ENCODE data around the gene SIGLEC9. TPM values are rescaled to one million over a fixed set of nuclear protein-coding genes. Genes with fewer than 3 reads are reported as not detected.

The SIGLEC9 gene
- total RNA-seq, 2 experiments from 2014 or later: 0.36 to 0.59 TPM

GRCh38 chr19:51103926-51104341, 20.8 kb upstream of the SIGLEC9 start:
- Mint-ChIP-seq H3K4me1 (ENCODE audit: low read depth) (peaks cover 59% of the 10 kb centered on the region), H3K4me3 (no peak overlapping the region), H3K27me3 (no peaks in the 10 kb centered on the region), H3K27ac (no peak overlapping the region), H3K9me3 (no peaks in the 10 kb centered on the region), H3K36me3 (ENCODE audit: low read depth) (peaks cover 64% of the 10 kb centered on the region)
- intact Hi-C loops (cut with DNase I, micrococcal nuclease): loop anchor here in 1 of 2 experiments (10.0 kb wide), 2 partner anchors 601 to 1079 kb away; partner anchors contain the start of genes VRK3 and ZNF473
- Histone ChIP-seq H3K27me3 (ENCODE audit: control insufficient read depth in 1 of 2, insufficient read depth in 2 of 2, low read length in 2 of 2) (no peaks in the 10 kb centered on the region), H3K27ac (ENCODE audit: low read depth in 1 of 2, low read length in 2 of 2) (no peak overlapping the region), H3K4me1 (ENCODE audit: insufficient read depth, low read length) (peaks cover 34% of the 10 kb centered on the region), H3K9me3 (ENCODE audit: control insufficient read depth in 1 of 2, insufficient read depth in 1 of 2, low read length in 2 of 2) (no peaks in the 10 kb centered on the region), H3K4me3 (ENCODE audit: low read length) (no peak overlapping the region), H3K36me3 (ENCODE audit: insufficient read depth, low read length) (peaks cover 33% of the 10 kb centered on the region)
- ChIA-PET CTCF (no interaction called here), POLR2A (no interaction called here)
- ATAC-seq (ENCODE audit: poor library complexity): no peak
- no peak for DNase-seq
- TF ChIP-seq CTCF (IDR thresholded peaks at IDR 0.05): no peak

GRCh38 chr19:51107406-51108065, 17.2 kb upstream of the SIGLEC9 start:
- peak in 1 of 14 experiments; percentile 8 for DNase-seq

More at GRCh38 chr19:51107406-51108065, 17.2 kb upstream of the SIGLEC9 start:
- Mint-ChIP-seq H3K27ac (peak overlapping the region; percentile 91), H3K27me3 (no peaks in the 10 kb centered on the region), H3K9me3 (no peaks in the 10 kb centered on the region), H3K4me1 (ENCODE audit: low read depth) (peaks cover 45% of the 10 kb centered on the region), H3K4me3 (peak overlapping the region; percentile 95), H3K36me3 (ENCODE audit: low read depth) (peaks cover 37% of the 10 kb centered on the region)
- Histone ChIP-seq H3K27me3 (ENCODE audit: control insufficient read depth in 1 of 2, insufficient read depth in 2 of 2, low read length in 2 of 2) (no peaks in the 10 kb centered on the region), H3K4me3 (ENCODE audit: low read length) (peak overlapping the region; percentile 83), H3K36me3 (ENCODE audit: insufficient read depth, low read length) (peaks cover 8% of the 10 kb centered on the region), H3K27ac (ENCODE audit: low read depth in 1 of 2, low read length in 2 of 2) (peak overlapping the region in 1 of 2 donors; percentile 51), H3K4me1 (ENCODE audit: insufficient read depth, low read length) (peaks cover 30% of the 10 kb centered on the region), H3K9me3 (ENCODE audit: control insufficient read depth in 1 of 2, insufficient read depth in 1 of 2, low read length in 2 of 2) (no peaks in the 10 kb centered on the region)
- intact Hi-C loops (cut with DNase I, micrococcal nuclease): loop anchor here (1.0 to 10.0 kb wide), 6 partner anchors 303 to 1083 kb away; partner anchors contain the start of genes ASPDH (in 1 of the 2), JOSD2 (in 1 of the 2), VRK3 (in 1 of the 2) and ZNF473 (in 1 of the 2)
- CTCF ChIA-PET: interaction anchor here (1.1 kb wide), 1 partner anchor 13 kb away, joined by 3 read pairs; no protein-coding TSS in a partner anchor
- POLR2A ChIA-PET: interaction anchor here (1.1 kb wide), 1 partner anchor 25 kb away, joined by 12 read pairs; no protein-coding TSS in a partner anchor
- ATAC-seq (ENCODE audit: poor library complexity): no peak
- TF ChIP-seq CTCF (IDR thresholded peaks at IDR 0.05): no peak
